Body of pancreas (tissue), 4 donors: Measurements from ENCODE around the gene NKTR.

ENCODE experiments used
- POLR2A ChIP-seq, 3 donors: fragments of 450-650 bp; IDR thresholded peaks; one replicate each; pipeline ENCODE4 v1.6.1; 2016; ENCODE audit warnings: antibody characterized with exemption in 3 of 3, mild to moderate bottlenecking in 2 of 3
- TF ChIP-seq, protein P1 (sequence below), 7 experiments: fragments of 450-650 bp in 4 of 7; fragments of 200-600 bp in 3 of 7; sonication (generic) in 3 of 7; IDR thresholded peaks; one replicate each; pipeline ENCODE4 v1.5.1; 2016 to 2019; ENCODE audit warnings: antibody characterized with exemption in 7 of 7

DNA sequence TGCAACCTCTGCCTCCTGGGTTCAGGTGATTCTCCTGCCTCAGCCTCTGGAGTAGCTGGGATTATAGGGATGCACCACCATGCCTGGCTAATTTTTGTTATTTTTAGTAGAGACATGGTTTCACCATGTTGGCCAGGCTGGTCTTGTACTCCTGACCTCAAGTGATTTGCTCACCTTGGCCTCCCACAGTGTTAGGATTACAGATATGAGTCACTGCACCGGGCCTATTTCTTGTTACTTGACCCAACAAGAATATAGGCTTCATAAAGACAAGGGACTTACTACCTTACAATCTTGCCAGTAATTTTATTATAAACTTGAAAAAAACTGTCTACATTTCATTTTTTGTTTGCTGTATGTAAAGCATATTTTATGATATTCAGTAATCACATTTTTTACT, 31.7 kb downstream of the NKTR start:
- TF ChIP-seq, protein P1, sequence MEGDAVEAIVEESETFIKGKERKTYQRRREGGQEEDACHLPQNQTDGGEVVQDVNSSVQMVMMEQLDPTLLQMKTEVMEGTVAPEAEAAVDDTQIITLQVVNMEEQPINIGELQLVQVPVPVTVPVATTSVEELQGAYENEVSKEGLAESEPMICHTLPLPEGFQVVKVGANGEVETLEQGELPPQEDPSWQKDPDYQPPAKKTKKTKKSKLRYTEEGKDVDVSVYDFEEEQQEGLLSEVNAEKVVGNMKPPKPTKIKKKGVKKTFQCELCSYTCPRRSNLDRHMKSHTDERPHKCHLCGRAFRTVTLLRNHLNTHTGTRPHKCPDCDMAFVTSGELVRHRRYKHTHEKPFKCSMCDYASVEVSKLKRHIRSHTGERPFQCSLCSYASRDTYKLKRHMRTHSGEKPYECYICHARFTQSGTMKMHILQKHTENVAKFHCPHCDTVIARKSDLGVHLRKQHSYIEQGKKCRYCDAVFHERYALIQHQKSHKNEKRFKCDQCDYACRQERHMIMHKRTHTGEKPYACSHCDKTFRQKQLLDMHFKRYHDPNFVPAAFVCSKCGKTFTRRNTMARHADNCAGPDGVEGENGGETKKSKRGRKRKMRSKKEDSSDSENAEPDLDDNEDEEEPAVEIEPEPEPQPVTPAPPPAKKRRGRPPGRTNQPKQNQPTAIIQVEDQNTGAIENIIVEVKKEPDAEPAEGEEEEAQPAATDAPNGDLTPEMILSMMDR (IDR thresholded peaks at IDR 0.05), result no peak
- no peak for TF ChIP-seq POLR2A (IDR thresholded peaks at IDR 0.05)
